ENCODE data around the gene FAM20C. TPM values are rescaled to one million over a fixed set of nuclear protein-coding genes. Genes with fewer than 3 reads are reported as not detected.
A peak's percentile ranks its signal among the peaks of the same experiment; 100 is the strongest.

FAM20C gene
- total RNA-seq, 1 donor from 2014 or later, result 32.9 TPM

GRCh38 chr7:148543-148931 lies 43.8 kb upstream of the FAM20C start:
- Mint-ChIP-seq H3K27me3 (no peaks in the 10 kb centered on the region), H3K4me1 (ENCODE audit: low read depth) (peaks cover 12% of the 10 kb centered on the region), H3K27ac (peak overlapping the region; percentile 99), H3K4me3 (ENCODE audit: low read depth) (peak overlapping the region; percentile 92), H3K36me3 (ENCODE audit: insufficient read depth) (peaks cover 13% of the 10 kb centered on the region), H3K9me3 (ENCODE audit: low read depth) (no peaks in the 10 kb centered on the region)
- TF ChIP-seq CTCF (IDR thresholded peaks at IDR 0.05; ENCODE audit: unreplicated experiment), result no peak
- no peak for DNase-seq (ENCODE audit: low spot score, unreplicated experiment)

- Mint-ChIP-seq H3K4me3 (ENCODE audit: low read depth) (peak overlapping the region; percentile 92), H3K4me1 (ENCODE audit: low read depth) (peaks cover 12% of the 10 kb centered on the region), H3K27ac (peak overlapping the region; percentile 99), H3K36me3 (ENCODE audit: insufficient read depth) (peaks cover 13% of the 10 kb centered on the region), H3K9me3 (ENCODE audit: low read depth) (no peaks in the 10 kb centered on the region), H3K27me3 (no peaks in the 10 kb centered on the region)
- no peak for TF ChIP-seq CTCF (IDR thresholded peaks at IDR 0.05; ENCODE audit: unreplicated experiment)
- peak; percentile 95 for DNase-seq (ENCODE audit: low spot score, unreplicated experiment)
Measured at GRCh38 chr7:148932-149790, 43.2 kb upstream of the FAM20C start.

- Mint-ChIP-seq H3K27ac (peak overlapping the region; percentile 99), H3K4me1 (ENCODE audit: low read depth) (peaks cover 12% of the 10 kb centered on the region), H3K27me3 (peaks cover under 1% of the 10 kb centered on the region), H3K9me3 (ENCODE audit: low read depth) (no peaks in the 10 kb centered on the region), H3K4me3 (ENCODE audit: low read depth) (peak overlapping the region; percentile 92), H3K36me3 (ENCODE audit: insufficient read depth) (peaks cover 9% of the 10 kb centered on the region)
- TF ChIP-seq CTCF (IDR thresholded peaks at IDR 0.05; ENCODE audit: unreplicated experiment), result no peak
- peak; percentile 24 for DNase-seq (ENCODE audit: low spot score, unreplicated experiment)
Measured at GRCh38 chr7:149791-150636, 42.4 kb upstream of the FAM20C start.

GRCh38 chr7:150811-151221 lies 41.6 kb upstream of the FAM20C start:
- no peak for DNase-seq (ENCODE audit: low spot score, unreplicated experiment)
- peaks cover 12% of the 10 kb centered on the region for H3K4me1 Mint-ChIP-seq (ENCODE audit: low read depth)
- no peak overlapping the region for H3K27ac Mint-ChIP-seq
- H3K27me3 Mint-ChIP-seq, result peaks cover 6% of the 10 kb centered on the region
- H3K36me3 Mint-ChIP-seq (ENCODE audit: insufficient read depth), result peaks cover 6% of the 10 kb centered on the region
- no peak for TF ChIP-seq CTCF (IDR thresholded peaks at IDR 0.05; ENCODE audit: unreplicated experiment)
- H3K4me3 Mint-ChIP-seq (ENCODE audit: low read depth), result peak overlapping the region; percentile 47
- H3K9me3 Mint-ChIP-seq (ENCODE audit: low read depth), result no peaks in the 10 kb centered on the region

- TF ChIP-seq CTCF (IDR thresholded peaks at IDR 0.05; ENCODE audit: unreplicated experiment), result no peak
- no peak for DNase-seq (ENCODE audit: low spot score, unreplicated experiment)
- H3K4me1 Mint-ChIP-seq (ENCODE audit: low read depth), result peaks cover 12% of the 10 kb centered on the region
- peaks cover 6% of the 10 kb centered on the region for H3K36me3 Mint-ChIP-seq (ENCODE audit: insufficient read depth)
- peaks cover 7% of the 10 kb centered on the region for H3K27me3 Mint-ChIP-seq
- H3K27ac Mint-ChIP-seq, result no peak overlapping the region
- H3K4me3 Mint-ChIP-seq (ENCODE audit: low read depth), result no peak overlapping the region
- H3K9me3 Mint-ChIP-seq (ENCODE audit: low read depth), result no peaks in the 10 kb centered on the region
Measured at GRCh38 chr7:151346-152050, 40.9 kb upstream of the FAM20C start.

All from progenitor cell of endocrine pancreas (in vitro differentiated cells).